Measurements from ENCODE around the gene SH2D2A. TPM values are rescaled to one million over a fixed set of nuclear protein-coding genes. Genes with fewer than 3 reads are reported as not detected.

Gene SH2D2A
- total RNA-seq, 1 experiment from 2014 or later: 27.9 TPM

GRCh38 chr1:156841295-156841855 lies 24.7 kb upstream of the SH2D2A start:
- no peak for DNase-seq (ENCODE audit: unreplicated experiment)
- ChIA-PET CTCF (interaction anchor here (0.5 to 7.5 kb wide), 8 partner anchors 14 to 247 kb away, joined by 3 to 353 read pairs (median 50); partner anchors contain the start of genes INSRR and NTRK1), POLR2A (interaction anchor here (1.1 kb wide), 1 partner anchor 34 kb away, joined by 3 read pairs; no protein-coding TSS in a partner anchor)
- H3K36me3 Mint-ChIP-seq (ENCODE audit: insufficient read depth, unreplicated experiment): no peaks in the 10 kb centered on the region
- H3K4me1 Mint-ChIP-seq (ENCODE audit: insufficient read depth, unreplicated experiment): no peaks in the 10 kb centered on the region
- no TSS peak for BruUV-seq (replicated peaks)
- H3K27me3 Mint-ChIP-seq (ENCODE audit: insufficient read depth, unreplicated experiment): peaks cover 14% of the 10 kb centered on the region
- no peak overlapping the region for H3K27ac Mint-ChIP-seq (ENCODE audit: low read depth, unreplicated experiment)
- no peaks in the 10 kb centered on the region for H3K9me3 Mint-ChIP-seq (ENCODE audit: unreplicated experiment)
- intact Hi-C loops (cut with micrococcal nuclease): no loop called here
- H3K4me3 Mint-ChIP-seq (ENCODE audit: unreplicated experiment): no peak overlapping the region
- no peak for TF ChIP-seq CTCF (IDR thresholded peaks at IDR 0.05; ENCODE audit: unreplicated experiment)

GRCh38 chr1:156840898-156841279 lies 24.2 kb upstream of the SH2D2A start:
- BruUV-seq (replicated peaks): no TSS peak
- ChIA-PET POLR2A (interaction anchor here (1.1 kb wide), 1 partner anchor 34 kb away, joined by 3 read pairs; no protein-coding TSS in a partner anchor), CTCF (interaction anchor here (0.6 to 7.5 kb wide), 6 partner anchors 15 to 233 kb away, joined by 3 to 353 read pairs (median 142); partner anchors contain the start of genes INSRR and NTRK1)
- H3K27me3 Mint-ChIP-seq (ENCODE audit: insufficient read depth, unreplicated experiment): peaks cover 18% of the 10 kb centered on the region
- H3K36me3 Mint-ChIP-seq (ENCODE audit: insufficient read depth, unreplicated experiment): no peaks in the 10 kb centered on the region
- no peaks in the 10 kb centered on the region for H3K4me1 Mint-ChIP-seq (ENCODE audit: insufficient read depth, unreplicated experiment)
- H3K4me3 Mint-ChIP-seq (ENCODE audit: unreplicated experiment): no peak overlapping the region
- TF ChIP-seq CTCF (IDR thresholded peaks at IDR 0.05; ENCODE audit: unreplicated experiment): no peak
- intact Hi-C loops (cut with micrococcal nuclease): no loop called here
- H3K9me3 Mint-ChIP-seq (ENCODE audit: unreplicated experiment): no peaks in the 10 kb centered on the region
- DNase-seq (ENCODE audit: unreplicated experiment): no peak
- no peak overlapping the region for H3K27ac Mint-ChIP-seq (ENCODE audit: low read depth, unreplicated experiment)

GRCh38 chr1:156840186-156840897 lies 23.7 kb upstream of the SH2D2A start:
- H3K27me3 Mint-ChIP-seq (ENCODE audit: insufficient read depth, unreplicated experiment): peaks cover 23% of the 10 kb centered on the region
- no peak for TF ChIP-seq CTCF (IDR thresholded peaks at IDR 0.05; ENCODE audit: unreplicated experiment)
- no peak overlapping the region for H3K27ac Mint-ChIP-seq (ENCODE audit: low read depth, unreplicated experiment)
- H3K4me1 Mint-ChIP-seq (ENCODE audit: insufficient read depth, unreplicated experiment): no peaks in the 10 kb centered on the region
- ChIA-PET POLR2A (no interaction called here), CTCF (interaction anchor here (0.6 to 7.5 kb wide), 10 partner anchors 14 to 335 kb away, joined by 3 to 353 read pairs (median 62); partner anchors contain the start of genes INSRR and NTRK1)
- H3K9me3 Mint-ChIP-seq (ENCODE audit: unreplicated experiment): no peaks in the 10 kb centered on the region
- intact Hi-C loops (cut with micrococcal nuclease): no loop called here
- BruUV-seq (replicated peaks): no TSS peak
- DNase-seq (ENCODE audit: unreplicated experiment): no peak
- H3K36me3 Mint-ChIP-seq (ENCODE audit: insufficient read depth, unreplicated experiment): no peaks in the 10 kb centered on the region
- H3K4me3 Mint-ChIP-seq (ENCODE audit: unreplicated experiment): no peak overlapping the region

- H3K36me3 Mint-ChIP-seq (ENCODE audit: insufficient read depth, unreplicated experiment): no peaks in the 10 kb centered on the region
- H3K4me3 Mint-ChIP-seq (ENCODE audit: unreplicated experiment): no peak overlapping the region
- H3K27me3 Mint-ChIP-seq (ENCODE audit: insufficient read depth, unreplicated experiment): peaks cover 31% of the 10 kb centered on the region
- H3K4me1 Mint-ChIP-seq (ENCODE audit: insufficient read depth, unreplicated experiment): no peaks in the 10 kb centered on the region
- intact Hi-C loops (cut with micrococcal nuclease): loop anchor here (1.0 kb wide), 3 partner anchors 21 to 88 kb away; partner anchors contain the start of gene NTRK1
- ChIA-PET CTCF (interaction anchor here (0.6 to 7.5 kb wide), 35 partner anchors 14 to 334 kb away, joined by 3 to 353 read pairs (median 7); partner anchors contain the start of genes INSRR and NTRK1), POLR2A (interaction anchor here (1.2 to 1.4 kb wide), 2 partner anchors 20 to 88 kb away, joined by 4 to 8 read pairs; partner anchors contain the start of gene INSRR)
- no TSS peak for BruUV-seq (replicated peaks)
- no peak for TF ChIP-seq CTCF (IDR thresholded peaks at IDR 0.05; ENCODE audit: unreplicated experiment)
- DNase-seq (ENCODE audit: unreplicated experiment): no peak
- H3K27ac Mint-ChIP-seq (ENCODE audit: low read depth, unreplicated experiment): no peak overlapping the region
- H3K9me3 Mint-ChIP-seq (ENCODE audit: unreplicated experiment): no peaks in the 10 kb centered on the region
Measured at GRCh38 chr1:156839426-156840109, 22.9 kb upstream of the SH2D2A start.
